Hematopoietic multipotent progenitor cell treated with erythropoietin and hydrocortisone succinate and interleukin-3 and kit ligand, for 15 days (in vitro differentiated cells): ENCODE results near the gene IGF1.
"Not testable (repeated sequence)": the region's sequence is repeated elsewhere in the genome, so short reads cannot be mapped to it uniquely, and the experiment has no call there.

Source experiments
- DNase-seq: peaks from one replicate; pipeline ENCODE4 v3.0.0-alpha.2; 2015; ENCODE audit warnings: low spot score

Gene IGF1

GRCh38 chr12:102461501-102461900 lies 18.9 kb downstream of the IGF1 start:
- DNase-seq: no peak

GRCh38 chr12:102459314-102459713 lies 21.0 kb downstream of the IGF1 start:
- no peak for DNase-seq

GRCh38 chr12:102454808-102455760 lies 25.3 kb downstream of the IGF1 start:
- DNase-seq: no peak

- DNase-seq: no peak
Measured at GRCh38 chr12:102454330-102454729, 26.0 kb downstream of the IGF1 start.

GRCh38 chr12:102452605-102453004 lies 27.8 kb downstream of the IGF1 start:
- no peak for DNase-seq

- DNase-seq: not testable (repeated sequence)
Measured at GRCh38 chr12:102449018-102449417, 31.3 kb downstream of the IGF1 start.

GRCh38 chr12:102447426-102447825 lies 32.9 kb downstream of the IGF1 start:
- DNase-seq: not testable (repeated sequence)

GRCh38 chr12:102444707-102445106 lies 35.7 kb downstream of the IGF1 start:
- no peak for DNase-seq

- DNase-seq: no peak
Measured at GRCh38 chr12:102444093-102444492, 36.3 kb downstream of the IGF1 start.

GRCh38 chr12:102441077-102441596 lies 39.2 kb downstream of the IGF1 start:
- no peak for DNase-seq

GRCh38 chr12:102439426-102440405 lies 40.6 kb downstream of the IGF1 start:
- DNase-seq: no peak

GRCh38 chr12:102438827-102439210 lies 41.5 kb downstream of the IGF1 start:
- DNase-seq: no peak

GRCh38 chr12:102438047-102438826 lies 42.1 kb downstream of the IGF1 start:
- DNase-seq: no peak

- no peak for DNase-seq
Measured at GRCh38 chr12:102437511-102437910, 42.9 kb downstream of the IGF1 start.

- DNase-seq: no peak
Measured at GRCh38 chr12:102436867-102437266, 43.5 kb downstream of the IGF1 start.

- no peak for DNase-seq
Measured at GRCh38 chr12:102435827-102436436, 44.4 kb downstream of the IGF1 start.

- DNase-seq: no peak
Measured at GRCh38 chr12:102433304-102433703, 47.1 kb downstream of the IGF1 start.

GRCh38 chr12:102430661-102431060 lies 49.7 kb downstream of the IGF1 start:
- no peak for DNase-seq

GRCh38 chr12:102429211-102430154 lies 50.9 kb downstream of the IGF1 start:
- no peak for DNase-seq

GRCh38 chr12:102427543-102427941 lies 52.8 kb downstream of the IGF1 start:
- DNase-seq: no peak
